ENCODE measurements around the gene ISYNA1. TPM values are rescaled to one million over a fixed set of nuclear protein-coding genes. Genes with fewer than 3 reads are reported as not detected.

ISYNA1 gene
- polyA plus RNA-seq, 4 donors, result 99.2 to 156 (median 106) TPM

GRCh38 chr19:18433015-18433691 lies 4.8 kb downstream of the ISYNA1 start:
- no peak for DNase-seq (ENCODE audit: low read depth in 4 of 4, low spot score in 3 of 4)

GRCh38 chr19:18432275-18433014 lies 5.5 kb downstream of the ISYNA1 start:
- DNase-seq (ENCODE audit: low read depth in 4 of 4, low spot score in 3 of 4), result no peak

GRCh38 chr19:18431351-18432197 lies 6.4 kb downstream of the ISYNA1 start:
- DNase-seq (ENCODE audit: low read depth in 4 of 4, low spot score in 3 of 4), result no peak

GRCh38 chr19:18430417-18431144 lies 7.4 kb downstream of the ISYNA1 start:
- no peak for DNase-seq (ENCODE audit: low read depth in 4 of 4, low spot score in 3 of 4)

- no peak for DNase-seq (ENCODE audit: low read depth in 4 of 4, low spot score in 3 of 4)
These were observed 8.1 kb downstream of the ISYNA1 start for GRCh38 chr19:18429717-18430416.

GRCh38 chr19:18428787-18429674 lies 8.9 kb downstream of the ISYNA1 start:
- DNase-seq (ENCODE audit: low read depth in 4 of 4, low spot score in 3 of 4), result no peak

GRCh38 chr19:18428173-18428786 lies 9.7 kb downstream of the ISYNA1 start:
- no peak for DNase-seq (ENCODE audit: low read depth in 4 of 4, low spot score in 3 of 4)

GRCh38 chr19:18427743-18428113 lies 10.2 kb downstream of the ISYNA1 start:
- no peak for DNase-seq (ENCODE audit: low read depth in 4 of 4, low spot score in 3 of 4)

- no peak for DNase-seq (ENCODE audit: low read depth in 4 of 4, low spot score in 3 of 4)
These were observed 10.7 kb downstream of the ISYNA1 start for GRCh38 chr19:18427080-18427742.

GRCh38 chr19:18426416-18426767 lies 11.5 kb downstream of the ISYNA1 start:
- DNase-seq (ENCODE audit: low read depth in 4 of 4, low spot score in 3 of 4), result no peak

GRCh38 chr19:18425515-18426415 lies 12.2 kb downstream of the ISYNA1 start:
- no peak for DNase-seq (ENCODE audit: low read depth in 4 of 4, low spot score in 3 of 4)

- DNase-seq (ENCODE audit: low read depth in 4 of 4, low spot score in 3 of 4), result no peak
These were observed 12.9 kb downstream of the ISYNA1 start for GRCh38 chr19:18424890-18425514.

- DNase-seq (ENCODE audit: low read depth in 4 of 4, low spot score in 3 of 4), result no peak
These were observed 13.6 kb downstream of the ISYNA1 start for GRCh38 chr19:18424122-18424889.

- no peak for DNase-seq (ENCODE audit: low read depth in 4 of 4, low spot score in 3 of 4)
These were observed 14.5 kb downstream of the ISYNA1 start for GRCh38 chr19:18423258-18424020.

GRCh38 chr19:18422530-18423191 lies 15.3 kb downstream of the ISYNA1 start:
- DNase-seq (ENCODE audit: low read depth in 4 of 4, low spot score in 3 of 4), result no peak

Measured in right renal pelvis (tissue), 4 donors.